ENCODE data around the gene GRIP2.

GRIP2 gene

GRCh38 chr3:14561051-14561960, 21.2 kb upstream of the GRIP2 start:
- no peak for DNase-seq

- no peak for DNase-seq
Observed at GRCh38 chr3:14560110-14560509, 20.0 kb upstream of the GRIP2 start.

- no peak for DNase-seq
Observed at GRCh38 chr3:14558029-14558428, 17.9 kb upstream of the GRIP2 start.

GRCh38 chr3:14555835-14556234, 15.7 kb upstream of the GRIP2 start:
- DNase-seq = no peak

- DNase-seq = no peak
Observed at GRCh38 chr3:14554715-14555114, 14.6 kb upstream of the GRIP2 start.

- DNase-seq = no peak
Observed at GRCh38 chr3:14553871-14554270, 13.7 kb upstream of the GRIP2 start.

GRCh38 chr3:14552717-14553116, 12.6 kb upstream of the GRIP2 start:
- no peak for DNase-seq

GRCh38 chr3:14552041-14552648, 12.0 kb upstream of the GRIP2 start:
- no peak for DNase-seq

- no peak for DNase-seq
Observed at GRCh38 chr3:14550651-14551611, 10.8 kb upstream of the GRIP2 start.

GRCh38 chr3:14550181-14550580, 10.0 kb upstream of the GRIP2 start:
- no peak for DNase-seq

GRCh38 chr3:14549256-14549919, 9.2 kb upstream of the GRIP2 start:
- no peak for DNase-seq

GRCh38 chr3:14548321-14548729, 8.2 kb upstream of the GRIP2 start:
- DNase-seq = peak; percentile 5

GRCh38 chr3:14547693-14548092, 7.6 kb upstream of the GRIP2 start:
- DNase-seq = no peak

GRCh38 chr3:14546041-14546440, 5.9 kb upstream of the GRIP2 start:
- DNase-seq = no peak

GRCh38 chr3:14545251-14545635, 5.1 kb upstream of the GRIP2 start:
- DNase-seq = no peak

GRCh38 chr3:14544282-14545250, 4.4 kb upstream of the GRIP2 start:
- no peak for DNase-seq

GRCh38 chr3:14543446-14543845, 3.3 kb upstream of the GRIP2 start:
- DNase-seq = no peak

GRCh38 chr3:14542656-14543055, 2.5 kb upstream of the GRIP2 start:
- DNase-seq = no peak

GRCh38 chr3:14541646-14542045, 1.5 kb upstream of the GRIP2 start:
- DNase-seq = no peak

GRCh38 chr3:14540821-14541385, 761 bp upstream of the GRIP2 start:
- no peak for DNase-seq

- DNase-seq = no peak
Observed at GRCh38 chr3:14539384-14539741, 779 bp downstream of the GRIP2 start.
